ENCODE results near the gene NCAPG2.

NCAPG2 gene

DNA sequence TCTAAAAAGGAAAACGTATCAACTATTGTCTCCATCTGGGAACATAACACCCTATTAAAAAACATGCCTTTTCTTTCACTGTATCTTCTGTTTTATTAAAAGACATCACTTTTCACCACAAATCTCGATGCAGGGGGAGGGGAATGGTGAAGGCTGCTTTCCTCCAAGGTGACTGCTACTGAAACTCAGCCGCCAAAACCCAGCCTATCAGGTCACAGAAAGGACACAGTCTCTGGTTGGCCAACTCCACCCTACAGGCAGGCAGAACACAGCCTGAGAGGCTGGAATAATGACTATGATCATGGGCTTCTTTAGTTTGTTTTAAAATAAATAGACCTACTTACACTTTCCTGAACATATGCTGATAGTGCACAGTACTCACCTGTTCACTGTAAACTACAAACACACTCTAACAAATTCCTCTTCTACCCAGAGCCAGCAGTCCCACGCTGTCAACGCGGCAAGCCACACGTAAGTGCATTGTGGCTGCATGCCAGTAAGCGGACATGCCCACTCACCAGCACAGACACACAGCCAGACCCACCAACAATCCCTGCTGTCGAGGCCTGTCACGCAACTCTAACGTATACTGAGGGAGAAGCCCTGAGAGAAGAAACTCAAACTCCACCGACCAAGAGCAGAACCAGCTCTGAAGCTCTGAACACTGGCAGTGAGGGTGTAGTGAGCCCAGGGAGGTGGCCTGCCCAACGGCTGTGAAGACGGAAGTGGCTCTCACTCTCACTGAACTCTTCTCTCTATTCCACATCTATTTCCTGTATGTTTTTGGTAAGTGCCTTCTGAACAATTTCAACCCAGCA, 41.8 kb downstream of the NCAPG2 start:
- Histone ChIP-seq H3K9me3 (ENCODE audit: control insufficient read depth in 5 of 5, low read length in 5 of 5) (no peaks in the 10 kb centered on the region), H3K36me3 (ENCODE audit: control insufficient read depth in 5 of 5, insufficient read depth in 5 of 5, low read length in 5 of 5) (peaks cover 15 to 25% (median 20%) of the 10 kb centered on the region in 5 donors), H3K4me1 (ENCODE audit: control insufficient read depth in 5 of 5, insufficient read depth in 5 of 5, low read length in 5 of 5) (no peaks in the 10 kb centered on the region), H3K27ac (ENCODE audit: low read depth, low read length) (no peak overlapping the region), H3K27me3 (ENCODE audit: control insufficient read depth in 5 of 5, insufficient read depth in 4 of 5, low read length in 5 of 5) (no peaks in the 10 kb centered on the region), H3K9ac (ENCODE audit: low read length in 5 of 5) (no peak overlapping the region), H3K4me3 (ENCODE audit: low read depth in 1 of 5, low read length in 5 of 5) (no peak overlapping the region)

DNA sequence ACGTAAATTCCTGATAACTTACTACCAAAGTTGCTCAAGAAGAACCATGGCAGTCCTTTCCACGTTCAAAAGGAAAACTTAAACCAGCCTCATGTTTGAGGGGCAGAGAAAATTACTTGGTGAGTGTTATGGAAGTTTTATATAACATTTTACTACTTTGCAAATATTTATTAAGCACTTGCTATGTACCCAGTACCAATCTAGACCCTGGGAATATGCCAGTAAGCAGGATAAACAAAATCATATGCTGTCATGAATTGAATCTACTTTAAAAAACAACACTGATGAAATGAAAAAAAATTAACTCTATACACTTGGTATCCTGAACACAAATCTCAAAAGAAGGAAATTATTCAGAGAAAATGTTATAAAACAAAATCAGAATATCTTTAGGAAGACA, 46.1 kb downstream of the NCAPG2 start:
- Histone ChIP-seq H3K4me3 (ENCODE audit: low read depth in 1 of 5, low read length in 5 of 5) (no peak overlapping the region), H3K27ac (ENCODE audit: low read depth, low read length) (no peak overlapping the region), H3K27me3 (ENCODE audit: control insufficient read depth in 5 of 5, insufficient read depth in 4 of 5, low read length in 5 of 5) (no peaks in the 10 kb centered on the region), H3K36me3 (ENCODE audit: control insufficient read depth in 5 of 5, insufficient read depth in 5 of 5, low read length in 5 of 5) (peaks cover 21 to 43% (median 31%) of the 10 kb centered on the region in 5 donors), H3K4me1 (ENCODE audit: control insufficient read depth in 5 of 5, insufficient read depth in 5 of 5, low read length in 5 of 5) (no peaks in the 10 kb centered on the region), H3K9me3 (ENCODE audit: control insufficient read depth in 5 of 5, low read length in 5 of 5) (no peaks in the 10 kb centered on the region), H3K9ac (ENCODE audit: low read length in 5 of 5) (no peak overlapping the region)

- H3K4me3 ChIP-seq (ENCODE audit: low read depth in 1 of 5, low read length in 5 of 5) = no peak overlapping the region
These were observed 47.3 kb downstream of the NCAPG2 start for GRCh38 chr7:158657189-158657746.

GRCh38 chr7:158655931-158656441, 48.6 kb downstream of the NCAPG2 start:
- H3K27me3 ChIP-seq (ENCODE audit: control insufficient read depth in 5 of 5, insufficient read depth in 4 of 5, low read length in 5 of 5) = no peaks in the 10 kb centered on the region
- no peak overlapping the region for H3K4me3 ChIP-seq (ENCODE audit: low read depth in 1 of 5, low read length in 5 of 5)
- no peaks in the 10 kb centered on the region for H3K9me3 ChIP-seq (ENCODE audit: control insufficient read depth in 5 of 5, low read length in 5 of 5)
- H3K9ac ChIP-seq (ENCODE audit: low read length in 5 of 5) = no peak overlapping the region
- peaks cover 9 to 31% (median 20%) of the 10 kb centered on the region in 5 donors for H3K36me3 ChIP-seq (ENCODE audit: control insufficient read depth in 5 of 5, insufficient read depth in 5 of 5, low read length in 5 of 5)
- H3K4me1 ChIP-seq (ENCODE audit: control insufficient read depth in 5 of 5, insufficient read depth in 5 of 5, low read length in 5 of 5) = peaks cover 0 to 5% (median 0%) of the 10 kb centered on the region in 5 donors
- no peak overlapping the region for H3K27ac ChIP-seq (ENCODE audit: low read depth, low read length)

More at GRCh38 chr7:158657189-158657746, 47.3 kb downstream of the NCAPG2 start:
- Histone ChIP-seq H3K27me3 (ENCODE audit: control insufficient read depth in 5 of 5, insufficient read depth in 4 of 5, low read length in 5 of 5) (no peaks in the 10 kb centered on the region), H3K27ac (ENCODE audit: low read depth, low read length) (no peak overlapping the region), H3K9ac (ENCODE audit: low read length in 5 of 5) (no peak overlapping the region), H3K36me3 (ENCODE audit: control insufficient read depth in 5 of 5, insufficient read depth in 5 of 5, low read length in 5 of 5) (peaks cover 18 to 31% (median 23%) of the 10 kb centered on the region in 5 donors), H3K4me1 (ENCODE audit: control insufficient read depth in 5 of 5, insufficient read depth in 5 of 5, low read length in 5 of 5) (peaks cover 0 to under 1% (median 0%) of the 10 kb centered on the region in 5 donors), H3K9me3 (ENCODE audit: control insufficient read depth in 5 of 5, low read length in 5 of 5) (no peaks in the 10 kb centered on the region)

- Histone ChIP-seq H3K36me3 (ENCODE audit: control insufficient read depth in 5 of 5, insufficient read depth in 5 of 5, low read length in 5 of 5) (peaks cover 7 to 31% (median 21%) of the 10 kb centered on the region in 5 donors), H3K9me3 (ENCODE audit: control insufficient read depth in 5 of 5, low read length in 5 of 5) (no peaks in the 10 kb centered on the region), H3K9ac (ENCODE audit: low read length in 5 of 5) (no peak overlapping the region), H3K27ac (ENCODE audit: low read depth, low read length) (no peak overlapping the region), H3K27me3 (ENCODE audit: control insufficient read depth in 5 of 5, insufficient read depth in 4 of 5, low read length in 5 of 5) (no peaks in the 10 kb centered on the region), H3K4me1 (ENCODE audit: control insufficient read depth in 5 of 5, insufficient read depth in 5 of 5, low read length in 5 of 5) (peaks cover 0 to 5% (median 0%) of the 10 kb centered on the region in 5 donors), H3K4me3 (ENCODE audit: low read depth in 1 of 5, low read length in 5 of 5) (no peak overlapping the region)
These were observed 49.1 kb downstream of the NCAPG2 start for GRCh38 chr7:158655507-158655906.

GRCh38 chr7:158651968-158652565, 52.5 kb downstream of the NCAPG2 start:
- H3K4me1 ChIP-seq (ENCODE audit: control insufficient read depth in 5 of 5, insufficient read depth in 5 of 5, low read length in 5 of 5) = peaks cover 0 to 9% (median 0%) of the 10 kb centered on the region in 5 donors
- H3K9ac ChIP-seq (ENCODE audit: low read length in 5 of 5) = no peak overlapping the region
- H3K27me3 ChIP-seq (ENCODE audit: control insufficient read depth in 5 of 5, insufficient read depth in 4 of 5, low read length in 5 of 5) = no peaks in the 10 kb centered on the region
- H3K4me3 ChIP-seq (ENCODE audit: low read depth in 1 of 5, low read length in 5 of 5) = peak overlapping the region in 1 of 5 donors; percentile 22
- H3K36me3 ChIP-seq (ENCODE audit: control insufficient read depth in 5 of 5, insufficient read depth in 5 of 5, low read length in 5 of 5) = peaks cover 7 to 34% (median 21%) of the 10 kb centered on the region in 5 donors
- H3K9me3 ChIP-seq (ENCODE audit: control insufficient read depth in 5 of 5, low read length in 5 of 5) = no peaks in the 10 kb centered on the region
- no peak overlapping the region for H3K27ac ChIP-seq (ENCODE audit: low read depth, low read length)

DNA sequence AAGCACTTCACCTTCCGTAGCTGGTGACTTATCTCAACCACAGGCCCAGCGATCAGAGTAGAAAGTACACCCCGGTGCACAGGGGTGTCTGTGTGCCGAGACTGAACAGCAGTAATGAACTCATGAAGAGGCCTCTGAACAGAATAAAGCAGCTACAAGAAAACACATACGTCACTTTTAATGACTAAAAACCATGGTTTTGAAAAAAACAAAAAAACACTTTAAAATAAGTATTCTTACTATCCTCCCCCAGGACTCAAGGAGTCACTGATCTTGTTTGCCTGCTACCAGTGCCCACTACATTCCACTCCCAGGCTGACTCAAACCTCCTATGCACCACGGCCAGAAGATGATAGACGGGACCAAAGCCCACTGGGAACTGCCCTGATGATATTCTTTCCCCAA, 53.8 kb downstream of the NCAPG2 start:
- no peaks in the 10 kb centered on the region for H3K27me3 ChIP-seq (ENCODE audit: control insufficient read depth in 5 of 5, insufficient read depth in 4 of 5, low read length in 5 of 5)
- no peaks in the 10 kb centered on the region for H3K9me3 ChIP-seq (ENCODE audit: control insufficient read depth in 5 of 5, low read length in 5 of 5)
- peak overlapping the region; percentile 45 for H3K27ac ChIP-seq (ENCODE audit: low read depth, low read length)
- H3K4me3 ChIP-seq (ENCODE audit: low read depth in 1 of 5, low read length in 5 of 5) = no peak overlapping the region
- H3K4me1 ChIP-seq (ENCODE audit: control insufficient read depth in 5 of 5, insufficient read depth in 5 of 5, low read length in 5 of 5) = peaks cover 0 to 9% (median 0%) of the 10 kb centered on the region in 5 donors
- H3K36me3 ChIP-seq (ENCODE audit: control insufficient read depth in 5 of 5, insufficient read depth in 5 of 5, low read length in 5 of 5) = peaks cover 9 to 28% (median 16%) of the 10 kb centered on the region in 5 donors
- H3K9ac ChIP-seq (ENCODE audit: low read length in 5 of 5) = no peak overlapping the region

- H3K27ac ChIP-seq (ENCODE audit: low read depth, low read length) = no peak overlapping the region
- no peaks in the 10 kb centered on the region for H3K27me3 ChIP-seq (ENCODE audit: control insufficient read depth in 5 of 5, insufficient read depth in 4 of 5, low read length in 5 of 5)
- H3K9ac ChIP-seq (ENCODE audit: low read length in 5 of 5) = no peak overlapping the region
- no peaks in the 10 kb centered on the region for H3K9me3 ChIP-seq (ENCODE audit: control insufficient read depth in 5 of 5, low read length in 5 of 5)
- no peak overlapping the region for H3K4me3 ChIP-seq (ENCODE audit: low read depth in 1 of 5, low read length in 5 of 5)
- H3K4me1 ChIP-seq (ENCODE audit: control insufficient read depth in 5 of 5, insufficient read depth in 5 of 5, low read length in 5 of 5) = peaks cover 0 to 9% (median 0%) of the 10 kb centered on the region in 5 donors
- H3K36me3 ChIP-seq (ENCODE audit: control insufficient read depth in 5 of 5, insufficient read depth in 5 of 5, low read length in 5 of 5) = peaks cover 8 to 31% (median 20%) of the 10 kb centered on the region in 5 donors
These were observed 55.3 kb downstream of the NCAPG2 start for GRCh38 chr7:158649279-158649678.

DNA sequence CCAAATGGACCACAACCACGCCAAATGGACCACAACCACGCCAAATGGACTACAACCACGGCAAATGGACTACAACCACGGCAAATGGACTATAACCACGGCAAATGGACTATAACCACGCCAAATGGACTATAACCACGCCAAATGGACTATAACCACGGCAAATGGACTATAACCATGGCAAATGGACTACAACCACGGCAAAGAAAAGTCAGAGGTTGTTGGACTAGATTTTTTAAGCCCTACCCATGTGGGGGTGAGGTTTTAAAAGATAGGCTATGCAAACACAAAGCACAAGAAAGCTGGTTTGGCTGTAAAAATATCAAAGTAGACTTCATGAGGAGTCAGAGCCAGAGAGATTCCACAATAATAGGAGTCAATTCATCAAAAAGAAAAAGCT, 55.8 kb downstream of the NCAPG2 start:
- Histone ChIP-seq H3K4me1 (ENCODE audit: control insufficient read depth in 5 of 5, insufficient read depth in 5 of 5, low read length in 5 of 5) (peaks cover 0 to 9% (median 0%) of the 10 kb centered on the region in 5 donors), H3K27me3 (ENCODE audit: control insufficient read depth in 5 of 5, insufficient read depth in 4 of 5, low read length in 5 of 5) (no peaks in the 10 kb centered on the region), H3K9ac (ENCODE audit: low read length in 5 of 5) (no peak overlapping the region), H3K36me3 (ENCODE audit: control insufficient read depth in 5 of 5, insufficient read depth in 5 of 5, low read length in 5 of 5) (peaks cover 11 to 27% (median 18%) of the 10 kb centered on the region in 5 donors), H3K4me3 (ENCODE audit: low read depth in 1 of 5, low read length in 5 of 5) (no peak overlapping the region), H3K9me3 (ENCODE audit: control insufficient read depth in 5 of 5, low read length in 5 of 5) (no peaks in the 10 kb centered on the region), H3K27ac (ENCODE audit: low read depth, low read length) (peak overlapping the region; percentile 30)

DNA sequence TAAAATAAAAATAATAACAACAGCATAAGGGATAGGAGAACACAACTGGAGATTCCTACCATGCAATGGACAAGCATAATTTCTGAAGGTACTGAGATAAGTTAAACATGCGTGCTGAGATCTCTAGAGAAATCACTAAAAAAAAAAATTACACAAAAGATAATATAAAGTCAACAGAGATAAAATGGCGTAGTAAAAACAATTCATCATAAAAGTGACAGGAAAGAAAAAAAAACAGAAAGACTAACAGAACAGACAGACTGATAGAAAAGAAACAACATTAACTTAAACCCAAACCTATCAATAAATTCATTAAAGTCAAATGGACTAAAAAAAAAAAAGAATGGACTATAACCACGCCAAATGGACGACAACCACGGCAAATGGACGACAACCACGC, 56.4 kb downstream of the NCAPG2 start:
- Histone ChIP-seq H3K4me3 (ENCODE audit: low read depth in 1 of 5, low read length in 5 of 5) (no peak overlapping the region), H3K4me1 (ENCODE audit: control insufficient read depth in 5 of 5, insufficient read depth in 5 of 5, low read length in 5 of 5) (peaks cover 0 to 9% (median 0%) of the 10 kb centered on the region in 5 donors), H3K27ac (ENCODE audit: low read depth, low read length) (no peak overlapping the region), H3K9ac (ENCODE audit: low read length in 5 of 5) (no peak overlapping the region), H3K27me3 (ENCODE audit: control insufficient read depth in 5 of 5, insufficient read depth in 4 of 5, low read length in 5 of 5) (no peaks in the 10 kb centered on the region), H3K36me3 (ENCODE audit: control insufficient read depth in 5 of 5, insufficient read depth in 5 of 5, low read length in 5 of 5) (peaks cover 11 to 29% (median 18%) of the 10 kb centered on the region in 5 donors), H3K9me3 (ENCODE audit: control insufficient read depth in 5 of 5, low read length in 5 of 5) (no peaks in the 10 kb centered on the region)
